GM18858 (cell line): Measurements from ENCODE around the gene SIPA1L3.

Experiments used
- ATAC-seq: cut with Tn5 transposase; IDR thresholded peaks from one replicate; pipeline ENCODE4 v1.9.1; 2021; ENCODE audit not compliant: unreplicated experiment

The SIPA1L3 gene

DNA sequence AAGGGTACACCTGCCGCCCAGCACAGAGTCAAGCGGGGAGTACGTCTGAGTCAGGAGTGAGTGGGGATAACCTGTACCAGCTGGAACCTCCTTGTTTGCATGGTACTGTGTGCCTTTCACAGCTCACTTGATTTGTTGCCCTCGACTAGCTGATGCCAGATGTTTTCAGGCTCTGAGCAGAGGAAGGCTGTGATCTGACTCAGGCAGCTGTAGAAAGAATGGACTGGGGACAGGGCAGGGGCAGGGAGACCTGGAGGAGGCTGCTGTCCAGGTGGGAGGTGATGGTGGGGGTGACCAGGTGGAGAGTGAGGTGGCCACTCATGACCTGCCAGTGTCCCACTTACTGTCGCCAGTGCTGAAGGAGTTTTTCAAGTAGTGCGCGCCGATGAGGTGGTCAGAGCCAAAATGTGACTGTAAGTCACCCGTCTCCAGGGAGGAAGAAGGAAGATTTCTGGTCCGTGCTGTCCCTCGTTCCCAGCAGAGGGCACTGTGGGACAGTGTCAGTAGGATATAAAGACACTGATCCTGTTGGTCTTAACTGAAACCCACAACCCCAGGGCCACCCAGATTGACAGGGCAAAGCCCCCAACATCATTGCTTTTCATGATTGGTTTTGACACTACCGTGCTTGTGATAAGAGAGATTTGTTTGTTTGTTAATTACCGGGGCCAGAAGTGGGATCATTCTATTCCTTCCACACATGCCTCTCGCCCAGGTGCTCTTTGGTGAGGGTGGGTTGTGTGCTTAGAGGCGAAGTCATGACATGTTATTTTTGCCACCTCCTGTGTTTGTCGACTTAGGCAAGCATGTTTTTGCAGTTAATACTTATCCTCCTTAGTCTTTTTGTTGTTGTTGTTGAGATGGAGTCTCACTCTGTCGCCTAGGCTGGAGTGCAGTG lies 188.7 kb downstream of the SIPA1L3 start:
- ATAC-seq: no peak

DNA sequence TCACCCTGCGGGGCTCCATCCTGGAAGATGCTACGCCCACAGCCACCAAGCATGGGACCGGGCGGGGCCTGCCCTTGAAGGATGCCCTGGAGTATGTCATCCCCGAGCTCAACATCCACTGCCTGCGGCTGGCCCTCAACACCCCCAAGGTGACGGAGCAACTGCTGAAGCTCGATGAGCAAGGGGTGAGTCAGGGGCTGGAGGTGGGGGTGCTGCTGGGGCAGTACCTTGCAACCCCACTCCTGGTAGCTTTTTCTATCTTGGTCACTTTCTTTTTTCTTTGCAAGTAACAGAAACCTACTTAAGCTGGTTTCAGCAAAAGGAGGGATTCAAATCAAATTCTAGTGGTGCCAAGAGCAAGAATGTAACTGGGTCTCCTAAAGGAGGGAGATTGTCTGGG lies 193.0 kb downstream of the SIPA1L3 start:
- ATAC-seq: no peak

DNA sequence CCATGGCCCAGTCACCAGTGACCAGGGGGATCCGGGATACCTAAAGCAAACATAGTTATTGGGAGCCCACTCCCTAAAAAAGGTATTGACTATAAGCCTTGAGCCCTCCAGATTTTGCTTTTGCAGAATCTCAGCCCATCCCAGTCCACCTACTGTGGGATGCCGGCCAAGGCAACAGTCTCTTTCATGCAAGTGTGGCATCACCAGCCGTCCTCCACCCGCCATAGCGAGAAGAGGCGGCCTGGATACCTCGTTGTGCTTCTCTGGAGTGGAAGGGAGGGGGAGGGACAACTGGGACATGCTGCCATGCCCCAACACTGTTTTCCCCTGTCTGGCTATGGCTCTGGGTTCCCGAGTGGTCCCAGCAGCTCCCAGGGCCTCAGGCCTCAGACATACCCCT lies 193.6 kb downstream of the SIPA1L3 start:
- no peak for ATAC-seq

DNA sequence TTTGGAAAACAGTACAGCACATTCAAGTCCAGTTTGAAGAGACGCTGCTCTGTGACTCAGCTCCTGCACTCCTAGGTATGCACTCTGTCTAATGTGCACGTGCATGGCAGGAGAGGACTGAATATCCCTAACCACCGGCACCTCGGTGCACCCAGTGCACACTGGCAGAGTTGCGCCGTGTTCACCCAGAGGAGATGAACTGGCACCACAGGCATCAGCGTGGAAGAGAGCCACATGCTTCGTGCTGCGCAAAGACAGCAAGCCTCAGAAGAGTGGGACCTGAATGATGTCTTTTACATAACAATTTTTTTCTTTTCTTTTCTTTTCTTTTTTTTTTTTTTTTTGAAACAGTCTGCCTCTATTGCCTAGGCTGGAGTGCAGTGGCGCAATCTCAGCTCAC lies 194.7 kb downstream of the SIPA1L3 start:
- no peak for ATAC-seq

DNA sequence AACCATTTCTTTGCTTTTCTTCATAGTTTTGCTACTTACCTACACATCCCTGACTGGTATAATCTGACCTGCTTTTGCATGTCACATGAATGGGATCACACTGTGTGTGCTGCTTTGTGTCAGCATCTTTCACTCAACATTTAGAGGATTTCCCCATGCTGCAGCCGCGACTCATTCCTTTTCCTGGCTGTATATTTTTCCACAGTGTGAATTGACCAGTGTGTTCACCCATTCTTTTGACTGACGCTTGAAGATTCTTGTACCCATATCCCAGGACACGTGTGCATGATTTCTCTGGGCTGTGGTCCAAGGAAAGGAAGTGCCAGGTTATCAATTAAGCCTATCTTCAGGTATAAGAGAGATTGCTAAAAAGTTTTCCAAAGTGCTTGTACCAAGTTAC lies 198.6 kb downstream of the SIPA1L3 start:
- no peak for ATAC-seq

DNA sequence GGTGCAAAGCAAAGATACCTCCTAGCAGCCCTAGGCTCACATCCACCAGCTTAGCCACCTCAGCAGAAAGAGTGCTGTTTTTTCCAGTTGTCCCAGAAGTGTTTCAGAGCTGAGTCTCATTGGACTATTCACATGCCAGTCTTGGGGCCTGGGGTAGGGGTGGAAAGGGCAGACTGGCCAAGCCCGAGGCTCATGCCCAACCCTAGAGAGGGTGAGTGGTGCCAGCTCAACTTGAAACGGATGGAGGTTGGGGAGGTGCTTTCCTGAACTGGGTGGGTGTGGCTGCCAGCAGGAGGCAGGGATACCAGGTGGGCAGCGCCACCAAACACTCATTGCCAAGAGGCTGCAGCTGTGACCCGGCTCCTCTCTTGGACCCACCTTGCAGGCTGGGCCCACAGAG lies 200.1 kb downstream of the SIPA1L3 start:
- no peak for ATAC-seq

DNA sequence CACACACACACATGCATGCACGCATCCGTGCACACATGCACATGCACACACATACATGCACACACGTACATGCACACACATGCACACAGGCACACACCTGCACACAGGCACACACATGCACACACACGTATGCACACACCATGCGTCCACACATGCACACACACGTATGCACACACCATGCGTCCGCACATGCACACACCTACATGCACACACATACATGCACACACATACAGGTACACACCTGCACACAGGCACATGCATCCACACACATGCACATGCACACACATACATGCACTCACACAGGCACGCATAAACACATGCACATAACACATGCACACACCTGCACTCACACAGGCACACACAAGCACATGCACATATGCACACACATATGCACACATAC lies 204.9 kb downstream of the SIPA1L3 start:
- ATAC-seq: no peak

DNA sequence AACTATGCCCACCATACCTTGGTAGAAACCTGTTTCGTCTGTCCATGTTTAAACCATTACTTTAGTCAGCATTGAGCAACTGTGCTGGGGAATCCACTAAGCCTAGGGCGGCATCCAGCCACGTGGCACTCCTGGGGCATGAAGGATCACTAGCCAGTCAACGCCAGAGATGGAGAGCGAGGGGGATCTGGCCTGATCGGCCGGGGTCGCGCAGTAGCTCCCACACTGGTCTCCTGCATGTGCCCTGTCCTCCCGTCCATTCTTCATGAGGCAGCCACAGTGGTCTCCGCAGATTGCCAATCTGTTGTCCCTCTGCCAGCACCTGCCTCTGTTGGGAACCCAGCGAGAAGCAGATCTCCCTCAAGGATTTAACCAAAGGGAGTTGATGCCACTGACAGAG lies 207.6 kb downstream of the SIPA1L3 start:
- ATAC-seq: no peak

DNA sequence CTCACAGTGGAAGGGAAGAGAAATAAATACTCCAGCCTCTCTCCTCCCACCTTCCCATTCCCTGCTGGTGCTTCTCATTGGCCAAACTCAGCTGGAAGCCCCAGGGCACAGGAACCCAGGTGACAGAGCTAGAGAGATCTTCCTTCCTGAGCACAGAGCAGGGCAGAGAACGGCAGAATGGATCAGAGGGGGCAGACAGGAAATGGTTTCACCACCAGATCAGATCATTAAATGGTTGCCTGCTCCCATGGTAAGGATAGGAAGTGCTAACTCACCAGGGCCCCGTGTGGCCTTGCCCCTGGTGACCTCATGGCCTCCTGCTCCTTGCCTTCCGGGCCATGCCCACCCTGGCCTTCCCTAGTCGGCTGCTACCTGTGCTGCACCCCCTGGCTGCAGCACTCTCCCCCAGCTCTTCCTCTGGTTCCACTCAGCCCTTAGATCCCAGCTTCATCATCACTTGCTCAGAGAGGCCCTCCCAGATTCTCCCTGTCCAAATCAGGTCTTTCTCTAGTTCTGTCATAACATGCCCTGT lies 208.3 kb downstream of the SIPA1L3 start:
- ATAC-seq: no peak

DNA sequence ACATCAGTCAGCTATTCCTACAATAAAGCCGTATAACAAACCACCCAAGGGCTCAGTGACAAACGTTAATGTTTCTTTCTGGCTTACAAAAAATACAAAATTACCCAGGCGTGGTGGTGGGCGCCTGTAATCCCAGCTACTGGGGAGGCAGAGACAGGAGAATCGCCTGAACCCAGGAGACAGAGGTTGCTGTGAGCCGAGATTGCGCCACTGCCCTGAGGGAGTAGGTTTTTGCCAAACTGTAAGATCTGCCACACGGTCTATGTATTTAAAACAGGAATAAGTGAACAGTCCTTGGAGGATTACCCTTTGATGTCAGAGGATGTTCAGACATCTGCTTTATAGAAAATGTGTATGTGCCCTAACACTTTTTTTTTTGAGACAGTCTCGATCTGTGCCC lies 211.2 kb downstream of the SIPA1L3 start:
- ATAC-seq: no peak

DNA sequence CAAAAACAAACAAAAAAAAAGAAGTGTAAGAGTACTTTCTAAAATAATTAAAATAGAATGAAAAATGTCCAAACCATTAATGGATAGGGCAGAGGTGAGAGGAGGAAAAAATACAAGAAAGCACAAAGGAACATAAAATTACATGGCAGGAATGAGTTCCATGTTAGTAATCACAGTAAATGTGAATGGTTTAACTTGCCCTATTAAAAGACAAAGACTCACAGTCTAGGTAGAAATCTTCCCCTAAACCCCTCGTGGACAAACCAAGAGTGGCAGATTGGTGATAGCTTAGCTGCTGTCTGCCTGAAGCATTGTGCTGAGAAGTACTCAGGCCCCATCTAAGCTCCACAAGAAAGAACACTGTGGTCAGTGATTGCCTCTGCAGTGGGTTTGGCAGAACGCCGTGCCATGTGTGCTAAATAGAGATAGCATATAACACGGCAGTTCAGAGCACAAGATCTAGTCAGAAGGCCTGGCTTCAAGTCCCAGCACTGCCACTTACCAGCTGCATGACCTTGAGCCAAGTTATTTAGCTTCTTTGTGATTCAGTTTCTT lies 213.5 kb downstream of the SIPA1L3 start:
- ATAC-seq: no peak

DNA sequence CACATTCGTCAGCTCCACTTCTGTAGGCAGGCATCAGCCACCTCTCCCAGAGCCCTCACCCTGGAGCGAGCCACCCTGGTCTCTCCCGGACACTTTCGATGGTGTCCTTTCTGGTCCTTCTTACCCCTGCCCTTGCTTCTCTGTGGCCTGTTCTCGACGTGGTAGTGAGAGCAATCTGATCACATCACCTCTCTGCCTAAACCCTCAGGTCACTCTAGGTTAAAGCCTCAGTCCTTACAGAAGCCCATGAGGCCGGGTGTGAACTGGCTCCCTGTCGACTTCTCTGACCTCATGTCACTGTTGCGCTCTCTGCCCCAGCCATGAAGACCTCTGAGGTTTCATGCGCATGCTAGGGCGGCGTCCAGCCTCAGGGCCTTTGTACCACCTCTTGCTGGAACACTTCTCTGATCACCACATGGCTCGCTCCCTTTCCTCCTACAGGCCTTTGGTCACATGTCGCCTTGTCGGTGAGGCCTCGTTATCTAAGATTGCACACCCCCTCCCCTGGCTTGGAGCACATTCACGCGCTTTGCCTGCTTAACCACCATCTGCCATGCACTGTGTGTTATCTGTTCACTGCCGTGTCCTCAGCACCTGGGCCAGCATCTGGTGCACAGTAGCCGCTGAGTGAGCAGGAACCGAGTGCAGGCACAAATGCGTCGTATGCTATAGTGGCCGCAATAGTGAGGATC lies 215.5 kb downstream of the SIPA1L3 start:
- no peak for ATAC-seq

DNA sequence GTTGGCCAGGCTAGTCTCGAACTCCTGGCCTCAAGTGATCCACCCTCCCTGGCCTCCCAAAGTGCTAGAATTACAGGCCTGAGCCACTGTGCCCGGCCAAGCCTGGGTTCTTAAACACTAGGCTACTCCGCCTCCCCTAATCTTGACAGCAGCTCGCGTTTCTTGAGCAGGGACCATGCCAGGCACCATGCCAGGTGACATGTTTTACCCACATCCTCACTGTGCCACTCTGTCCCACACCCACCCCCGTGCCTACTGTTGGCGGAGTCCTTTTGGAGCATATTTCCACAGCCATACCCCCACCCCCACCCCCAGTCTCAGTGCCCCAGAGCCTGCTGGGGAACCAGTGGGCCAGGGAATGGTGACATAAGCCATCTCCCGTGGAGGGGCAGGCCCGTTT lies 218.2 kb downstream of the SIPA1L3 start:
- no peak for ATAC-seq

DNA sequence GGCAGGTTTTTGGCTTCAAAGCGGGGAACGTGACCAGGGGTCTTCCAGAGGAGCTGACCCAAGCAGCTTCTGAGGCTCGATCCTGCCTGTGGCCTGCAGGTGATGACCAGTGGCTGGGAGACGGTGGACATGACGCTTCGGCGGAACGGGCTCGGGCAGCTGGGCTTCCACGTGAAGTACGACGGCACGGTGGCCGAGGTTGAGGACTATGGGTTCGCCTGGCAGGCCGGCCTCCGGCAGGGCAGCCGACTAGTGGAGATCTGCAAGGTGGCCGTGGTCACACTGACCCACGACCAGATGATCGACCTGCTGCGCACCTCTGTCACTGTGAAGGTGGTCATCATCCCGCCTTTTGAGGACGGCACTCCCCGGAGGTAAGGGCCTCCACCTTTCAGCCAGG lies 223.4 kb downstream of the SIPA1L3 start:
- ATAC-seq: no peak

DNA sequence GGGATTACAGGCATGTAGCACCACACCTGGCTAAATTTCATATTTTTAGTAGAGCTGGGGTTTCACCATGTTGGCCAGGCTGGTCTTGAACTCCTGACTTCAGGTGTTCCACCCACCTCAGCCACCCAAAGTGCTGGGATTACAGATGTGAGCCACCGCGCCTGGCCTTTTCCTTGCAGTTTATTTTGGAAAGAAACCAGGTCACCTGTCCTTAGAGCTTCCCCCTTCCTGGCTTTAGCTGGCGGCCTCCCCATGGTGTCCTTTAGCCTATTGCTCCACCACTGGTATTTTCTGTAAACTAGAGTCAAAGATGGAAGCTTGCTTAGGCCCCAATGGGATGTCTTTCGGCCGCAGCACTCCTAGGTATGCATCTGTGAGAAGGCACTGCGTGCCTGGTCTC lies 225.8 kb downstream of the SIPA1L3 start:
- no peak for ATAC-seq

DNA sequence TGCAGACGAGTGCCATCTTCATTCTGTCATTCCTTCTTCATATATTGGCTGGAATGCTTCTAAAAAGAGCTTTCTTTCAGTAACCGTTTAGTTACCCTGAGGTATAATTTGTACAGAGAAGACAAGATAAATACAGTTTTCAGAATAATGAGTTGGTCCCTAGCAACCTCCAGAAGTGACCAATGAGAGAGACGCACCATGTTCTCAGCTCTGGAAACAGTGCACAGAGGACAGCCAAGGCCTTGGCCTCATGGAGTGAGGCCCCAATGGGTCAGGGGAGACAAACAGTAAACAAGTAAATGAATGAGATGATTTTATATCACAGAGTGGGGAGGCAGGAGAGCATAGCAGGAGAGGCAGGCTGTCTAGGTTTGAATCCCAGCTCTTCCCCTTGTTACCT lies 226.3 kb downstream of the SIPA1L3 start:
- no peak for ATAC-seq

DNA sequence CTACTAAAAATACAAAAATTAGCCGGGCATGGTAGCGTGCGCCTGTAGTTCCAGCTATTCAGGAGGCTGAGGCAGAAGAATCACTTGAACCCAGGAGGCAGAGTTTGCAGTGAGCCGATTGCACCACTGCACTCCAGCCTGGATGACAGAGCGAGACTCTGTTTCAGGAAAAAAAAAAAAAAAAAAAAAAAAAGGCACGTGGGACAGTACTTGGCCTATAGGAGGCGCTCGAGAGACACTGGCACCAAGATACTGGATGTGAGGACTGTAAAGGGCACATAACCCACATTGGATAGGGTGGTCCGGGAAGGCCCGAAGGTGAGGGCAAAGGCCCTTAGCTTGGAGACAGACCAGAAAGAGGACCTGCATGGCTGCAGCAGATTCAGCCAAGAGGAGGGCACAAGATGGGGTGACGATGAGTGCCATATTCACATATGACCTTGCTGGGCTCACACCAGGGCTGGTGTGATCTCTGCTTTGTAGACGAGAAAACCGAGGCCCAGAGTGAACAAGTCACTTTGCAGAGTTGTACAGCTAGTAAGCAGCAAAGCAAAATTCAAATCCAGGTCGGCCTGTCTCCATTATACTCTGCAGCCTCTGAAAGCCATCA lies 227.6 kb downstream of the SIPA1L3 start:
- no peak for ATAC-seq

DNA sequence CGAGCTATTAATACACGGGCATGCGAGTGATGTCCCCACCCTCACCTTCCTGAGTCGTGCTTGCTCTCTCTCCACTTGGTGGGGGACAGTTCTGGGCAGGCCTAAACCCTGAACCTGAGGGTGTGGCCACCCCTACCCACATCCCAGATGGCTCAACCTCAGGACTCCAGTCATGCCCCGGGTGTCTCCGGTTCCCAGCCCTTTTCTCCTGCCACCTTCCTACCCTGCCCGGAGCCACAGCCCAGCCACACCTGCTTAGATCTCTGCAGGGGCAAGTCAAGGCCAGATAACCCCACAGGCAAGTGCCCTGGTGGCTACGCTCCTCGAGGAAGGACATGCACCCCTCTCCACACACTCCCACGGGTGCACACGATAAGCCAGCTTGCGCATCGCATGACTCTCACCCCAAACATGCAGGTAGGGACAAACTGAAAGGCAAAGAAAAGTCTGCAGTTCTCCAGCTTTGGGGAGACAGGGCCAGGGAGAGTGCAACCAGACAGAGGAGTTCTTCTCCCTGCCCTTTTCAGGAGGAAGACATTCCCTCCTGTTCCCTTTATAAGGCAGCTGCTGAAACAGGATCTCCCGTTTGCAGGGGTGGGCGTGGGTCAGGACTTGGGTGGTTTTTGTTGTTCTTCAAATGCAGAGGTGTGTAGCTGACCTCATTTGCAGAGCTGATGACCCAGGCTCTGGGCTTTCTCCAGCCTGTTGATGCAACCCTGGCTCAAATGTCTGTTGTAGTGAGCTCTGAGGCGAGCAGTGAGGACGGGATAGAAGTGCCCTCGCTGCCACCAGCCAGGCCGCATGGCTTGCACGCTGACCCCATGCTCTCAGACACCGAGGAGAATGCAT lies 228.4 kb downstream of the SIPA1L3 start:
- ATAC-seq: no peak

DNA sequence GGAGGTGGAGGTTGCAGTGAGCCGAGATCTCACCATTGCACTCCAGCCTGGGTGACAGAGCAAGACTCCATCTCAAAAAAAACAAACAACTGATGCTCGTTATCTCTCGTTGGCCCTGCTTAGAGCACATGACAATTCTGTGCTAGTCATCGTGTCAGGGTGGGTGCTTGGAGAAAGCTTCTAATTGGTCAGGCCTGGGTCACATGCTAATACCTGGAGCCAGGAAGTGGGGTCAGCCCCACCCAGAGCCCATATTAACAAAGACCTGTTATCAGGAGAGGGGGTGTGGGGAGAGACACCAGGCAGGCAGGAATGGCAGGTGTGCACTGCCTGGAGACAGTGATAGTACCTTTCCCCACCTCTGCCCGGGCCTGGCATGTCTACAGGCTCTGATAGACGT lies 232.1 kb downstream of the SIPA1L3 start:
- ATAC-seq: no peak

DNA sequence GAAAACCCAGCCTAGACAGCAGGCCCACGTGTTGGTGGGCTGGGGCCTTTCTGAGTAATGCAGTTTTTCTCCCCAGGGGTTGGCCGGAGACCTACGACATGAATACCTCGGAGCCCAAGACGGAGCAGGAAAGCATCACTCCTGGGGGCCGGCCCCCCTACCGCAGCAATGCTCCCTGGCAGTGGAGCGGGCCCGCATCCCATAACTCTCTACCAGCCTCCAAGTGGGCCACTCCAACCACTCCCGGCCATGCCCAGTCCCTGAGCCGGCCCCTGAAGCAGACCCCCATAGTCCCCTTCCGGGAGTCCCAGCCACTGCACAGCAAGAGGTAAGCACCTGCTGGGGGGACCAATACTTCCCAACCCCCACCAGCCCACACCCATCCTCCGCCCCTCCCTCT lies 234.1 kb downstream of the SIPA1L3 start:
- no peak for ATAC-seq
